Measurements from ENCODE around the gene MBTD1. TPM values are rescaled to one million over a fixed set of nuclear protein-coding genes. Genes with fewer than 3 reads are reported as not detected.

MBTD1 gene
- total and polyA plus RNA-seq, 9 of the 15 experiments (the other 6 are each of a cell fraction or from before 2014, with no cell fraction given) = 2.1 to 26.3 (median 13.3) TPM

- TF ChIP-seq ATF7 (IDR thresholded peaks at IDR 0.05) (peak; percentile 33; the same call in 1 of the 2 replicates), DPF2 (IDR thresholded peaks at IDR 0.05) (no peak), MXI1 (IDR thresholded peaks at IDR 0.05; ENCODE audit: low read depth, low read length) (no peak), ZNF407 (IDR thresholded peaks at IDR 0.05; ENCODE audit: low read depth) (no peak), CHD2 (IDR thresholded peaks at IDR 0.05; ENCODE audit: low read depth, low read length) (no peak), HINFP (tag; conservative IDR thresholded peaks at IDR 0.05; ENCODE audit: low read depth) (no peak), CUX1 (CRISPR knock-in tag; IDR thresholded peaks at IDR 0.05) (no peak), MIER1 (IDR thresholded peaks at IDR 0.05; ENCODE audit: low read depth) (no peak), CEBPB (tag; IDR thresholded peaks at IDR 0.05) (0 out of 2 replicates have a peak, but pooled peaks have one; percentile 11), ATF3 (IDR thresholded peaks at IDR 0.05) (peak; percentile 41; the same call in 1 of the 2 replicates), ATF3 (CRISPR knock-in tag; conservative IDR thresholded peaks at IDR 0.05) (no peak), MCM2 (IDR thresholded peaks at IDR 0.05; ENCODE audit: low read depth) (no peak), NR2F6 (CRISPR knock-in tag; IDR thresholded peaks at IDR 0.05) (no peak), SP1 (CRISPR knock-in tag; IDR thresholded peaks at IDR 0.05) (no peak)
These were observed 70.7 kb downstream of the MBTD1 start (continued) for GRCh38 chr17:51189162-51189561.
